ENCODE measurements around the gene USP22. TPM values are rescaled to one million over a fixed set of nuclear protein-coding genes. Genes with fewer than 3 reads are reported as not detected.

USP22 gene
- total RNA-seq, 1 experiment from 2014 or later = 157 TPM

DNA sequence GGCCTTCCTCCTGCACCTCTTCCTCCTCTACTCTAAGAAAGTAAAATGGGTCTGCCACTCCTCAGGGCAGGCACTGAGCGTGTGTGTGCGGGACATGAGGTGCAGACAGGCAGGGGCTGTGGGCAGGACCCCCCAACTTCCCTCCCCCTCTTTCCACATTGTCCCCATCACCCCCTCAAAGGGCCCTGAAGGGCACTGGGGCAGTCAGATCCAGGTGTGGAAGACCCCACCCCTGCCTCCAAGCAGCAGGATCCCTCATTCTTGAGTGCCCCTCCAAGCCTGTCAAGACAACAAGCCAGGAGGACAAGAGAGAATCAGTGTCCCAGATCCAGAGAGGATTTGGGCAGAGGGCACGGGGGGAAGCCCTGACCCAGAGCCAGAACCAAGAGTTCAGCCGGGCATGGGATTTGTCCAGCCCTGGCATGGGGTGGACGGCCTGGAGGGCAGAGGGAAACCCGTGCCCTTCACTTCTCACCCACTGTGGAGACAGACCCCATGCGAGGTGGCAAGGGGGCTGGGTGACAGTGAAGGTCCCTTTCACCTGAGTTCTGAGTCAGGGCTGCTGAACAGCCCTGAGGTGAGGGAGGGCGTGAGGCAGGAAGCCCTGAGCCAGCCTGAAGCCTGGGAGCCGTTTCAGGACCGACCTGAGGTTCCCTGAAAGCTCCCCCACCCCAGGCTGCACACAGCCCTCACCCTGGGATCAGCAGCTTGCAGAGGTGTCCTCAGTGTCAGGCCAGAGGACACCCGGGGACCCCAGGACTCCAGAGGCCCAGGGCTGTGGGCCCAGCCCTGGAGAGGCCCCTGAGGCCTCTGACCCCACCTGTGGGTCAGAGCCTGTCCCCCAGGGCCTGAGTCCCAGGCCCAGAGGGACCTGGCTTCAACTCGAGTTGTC, 45.8 kb downstream of the USP22 start:
- no peak for DNase-seq (ENCODE audit: unreplicated experiment)
- BruUV-seq (replicated peaks) = no TSS peak

DNA sequence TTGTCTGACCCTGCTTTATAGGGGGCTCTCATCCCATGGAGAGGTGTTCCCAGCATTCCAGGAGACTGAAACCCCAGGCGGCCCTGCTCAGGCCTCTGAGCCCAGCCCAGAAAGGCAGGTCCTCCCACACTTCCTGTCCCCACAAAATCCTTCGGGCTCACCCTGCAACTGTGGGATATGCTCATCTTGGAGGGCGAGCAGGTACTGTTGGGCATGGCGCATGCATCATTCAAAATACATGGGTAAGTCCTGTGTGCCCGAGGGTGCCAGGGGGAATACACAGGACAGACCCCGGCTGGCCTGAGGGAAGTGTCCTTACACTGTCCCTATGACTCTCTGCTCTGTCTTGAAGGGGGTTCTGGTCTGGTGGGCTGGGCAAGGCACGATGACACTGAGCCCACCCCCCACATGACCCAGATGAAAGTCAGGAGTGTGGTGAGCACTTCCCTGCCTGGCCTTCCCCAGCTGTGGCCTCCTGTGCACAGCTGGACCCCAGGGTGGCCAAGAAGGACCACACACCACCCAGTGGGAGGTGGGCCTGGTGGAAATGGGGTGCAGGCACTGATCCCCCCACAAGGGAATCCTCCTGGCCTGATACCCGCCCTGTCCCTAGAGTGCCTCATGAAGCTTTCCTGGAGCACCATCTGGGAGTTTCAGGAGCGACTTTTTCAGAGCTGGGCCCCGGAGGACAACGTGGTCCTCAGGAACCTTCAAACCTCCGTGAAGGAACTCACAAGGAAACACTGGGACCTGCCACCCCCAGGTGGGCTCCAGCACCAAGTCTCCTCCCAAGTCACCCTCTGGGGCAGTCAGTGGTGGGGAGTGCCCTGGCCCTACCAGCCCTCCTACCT, 46.7 kb downstream of the USP22 start:
- Mint-ChIP-seq H3K27ac (ENCODE audit: low read depth, unreplicated experiment) (no peak overlapping the region), H3K4me3 (ENCODE audit: unreplicated experiment) (no peak overlapping the region), H3K4me1 (ENCODE audit: insufficient read depth, unreplicated experiment) (peaks cover 4% of the 10 kb centered on the region), H3K27me3 (ENCODE audit: insufficient read depth, unreplicated experiment) (no peaks in the 10 kb centered on the region), H3K36me3 (ENCODE audit: insufficient read depth, unreplicated experiment) (peaks cover 36% of the 10 kb centered on the region), H3K9me3 (ENCODE audit: unreplicated experiment) (no peaks in the 10 kb centered on the region)
- ChIA-PET CTCF (interaction anchor here (0.6 to 1.2 kb wide), 2 partner anchors 51 to 187 kb away, joined by 3 to 4 read pairs; no protein-coding TSS in a partner anchor), POLR2A (interaction anchor here (1.3 kb wide), 1 partner anchor 28 kb away, joined by 6 read pairs; no protein-coding TSS in a partner anchor)
- no peak for TF ChIP-seq CTCF (IDR thresholded peaks at IDR 0.05; ENCODE audit: unreplicated experiment)
- DNase-seq (ENCODE audit: unreplicated experiment) = no peak
- BruUV-seq (replicated peaks) = no TSS peak
- intact Hi-C loops (cut with micrococcal nuclease) = no loop called here

More for the DNA sequence above, 45.8 kb downstream of the USP22 start:
- TF ChIP-seq CTCF (IDR thresholded peaks at IDR 0.05; ENCODE audit: unreplicated experiment) = no peak
- CTCF ChIA-PET = interaction anchor here (0.9 to 1.2 kb wide), 2 partner anchors 52 to 53 kb away, joined by 3 to 4 read pairs; no protein-coding TSS in a partner anchor
- intact Hi-C loops (cut with micrococcal nuclease) = no loop called here
- Mint-ChIP-seq H3K27ac (ENCODE audit: low read depth, unreplicated experiment) (no peak overlapping the region), H3K36me3 (ENCODE audit: insufficient read depth, unreplicated experiment) (peaks cover 44% of the 10 kb centered on the region), H3K4me1 (ENCODE audit: insufficient read depth, unreplicated experiment) (peaks cover 4% of the 10 kb centered on the region), H3K27me3 (ENCODE audit: insufficient read depth, unreplicated experiment) (no peaks in the 10 kb centered on the region), H3K4me3 (ENCODE audit: unreplicated experiment) (no peak overlapping the region), H3K9me3 (ENCODE audit: unreplicated experiment) (no peaks in the 10 kb centered on the region)
- POLR2A ChIA-PET = interaction anchor here (1.3 kb wide), 1 partner anchor 27 kb away, joined by 6 read pairs; no protein-coding TSS in a partner anchor

DNA sequence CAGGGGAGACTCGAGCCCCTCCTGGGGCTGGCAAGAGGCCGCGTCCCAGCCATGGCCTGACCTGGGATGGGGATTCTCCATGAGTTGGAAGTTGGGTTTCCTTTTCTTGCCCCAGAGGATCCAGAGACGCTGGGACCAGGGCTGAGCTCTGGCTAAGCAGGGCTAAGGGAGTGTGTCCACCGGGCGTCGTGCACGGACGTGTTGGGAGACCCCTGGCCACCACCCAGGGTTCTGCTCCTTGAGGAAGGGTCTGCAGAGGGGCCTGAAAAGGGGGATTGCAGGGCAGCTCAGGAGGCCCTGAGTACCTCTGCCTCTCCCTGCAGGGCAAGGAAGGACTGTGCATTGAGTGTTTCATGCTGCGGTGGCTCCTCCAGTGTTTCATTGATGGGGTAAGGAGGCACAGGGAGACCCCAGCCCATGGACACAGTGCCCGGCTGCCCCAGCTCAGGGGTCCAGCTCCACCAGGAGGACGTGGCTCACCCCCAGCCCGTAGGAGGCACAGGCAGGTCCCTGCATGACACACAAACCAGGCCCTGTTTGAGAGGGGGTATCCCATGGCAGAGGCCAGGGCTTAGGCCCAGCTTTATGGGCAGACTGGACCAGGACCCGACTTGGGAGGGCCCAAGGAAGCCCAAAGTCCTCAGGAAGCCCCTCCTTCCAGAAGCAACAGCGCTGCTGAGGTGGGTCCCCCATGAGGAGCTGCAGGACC, 47.5 kb downstream of the USP22 start:
- TF ChIP-seq CTCF (IDR thresholded peaks at IDR 0.05; ENCODE audit: unreplicated experiment) = no peak
- ChIA-PET CTCF (interaction anchor here (0.6 to 3.0 kb wide), 3 partner anchors 50 to 186 kb away, joined by 3 to 81 read pairs (median 4); no protein-coding TSS in a partner anchor), POLR2A (interaction anchor here (1.3 kb wide), 1 partner anchor 29 kb away, joined by 6 read pairs; no protein-coding TSS in a partner anchor)
- DNase-seq (ENCODE audit: unreplicated experiment) = no peak
- Mint-ChIP-seq H3K4me3 (ENCODE audit: unreplicated experiment) (no peak overlapping the region), H3K4me1 (ENCODE audit: insufficient read depth, unreplicated experiment) (peaks cover 4% of the 10 kb centered on the region), H3K27ac (ENCODE audit: low read depth, unreplicated experiment) (no peak overlapping the region), H3K9me3 (ENCODE audit: unreplicated experiment) (no peaks in the 10 kb centered on the region), H3K36me3 (ENCODE audit: insufficient read depth, unreplicated experiment) (peaks cover 28% of the 10 kb centered on the region), H3K27me3 (ENCODE audit: insufficient read depth, unreplicated experiment) (no peaks in the 10 kb centered on the region)
- no TSS peak for BruUV-seq (replicated peaks)
- intact Hi-C loops (cut with micrococcal nuclease) = no loop called here

Data from MCF 10A (cell line).